Measurements from ENCODE around the gene NOSTRIN. TPM values are rescaled to one million over a fixed set of nuclear protein-coding genes. Genes with fewer than 3 reads are reported as not detected.

The NOSTRIN gene
- total RNA-seq, 1 experiment from 2014 or later = not detected

DNA sequence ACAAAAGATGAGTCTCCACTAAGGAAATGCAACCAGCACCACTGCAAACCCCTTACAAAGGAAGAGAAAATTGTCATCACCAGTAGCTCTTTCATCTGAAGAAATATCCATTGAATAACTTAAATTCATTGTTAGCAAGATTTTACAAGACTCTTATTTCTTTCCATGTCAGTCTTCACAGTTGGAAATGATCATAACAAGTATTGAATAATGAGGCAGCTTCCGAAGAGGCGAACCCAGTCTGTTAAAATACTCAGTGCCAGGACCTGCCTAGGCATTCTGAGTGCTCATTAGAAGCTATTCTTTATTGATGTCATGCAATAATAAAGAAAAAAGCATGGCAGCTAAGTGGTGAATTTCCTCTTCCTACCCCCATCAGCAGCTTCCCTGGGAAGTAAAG lies 33.5 kb downstream of the NOSTRIN start:
- no peak overlapping the region for H4K5ac ChIP-seq (ENCODE audit: insufficient read length, low read depth, low read length)
- H3K27me3 ChIP-seq (ENCODE audit: insufficient read depth, low read length) = no peaks in the 10 kb centered on the region
- no peak overlapping the region for H3K9ac ChIP-seq (ENCODE audit: extremely low read depth, insufficient read length, low read length)
- Mint-ChIP-seq H3K36me3 (ENCODE audit: insufficient read depth in 1 of 3, low read depth in 3 of 3) (peaks cover 0 to 2% (median 0%) of the 10 kb centered on the region in 3 experiments; a peak in 1 of 7 replicates), H3K4me3 (no peak overlapping the region), H3K27ac (no peak overlapping the region), H3K27me3 (ENCODE audit: low read depth) (no peaks in the 10 kb centered on the region), H3K9me3 (peaks cover 0 to 3% of the 10 kb centered on the region in 2 experiments; a peak in 2 of 5 replicates), H3K4me1 (no peaks in the 10 kb centered on the region)
- no peak overlapping the region for H4K91ac ChIP-seq (ENCODE audit: insufficient read length, low read depth, low read length)
- no peak overlapping the region for H2BK5ac ChIP-seq (ENCODE audit: insufficient read length, low read length)
- WGBS (ENCODE audit: extremely low coverage, insufficient read length, low lambda C conversion rate) = no CpG with 5 or more reads among the region's 2 CpGs
- no peak overlapping the region for H2BK12ac ChIP-seq (ENCODE audit: insufficient read length, low read depth, low read length)
- no peak overlapping the region for H3K56ac ChIP-seq (ENCODE audit: insufficient read length, low read depth, low read length)
- no peak for DNase-seq
- H3K9me3 ChIP-seq (ENCODE audit: control insufficient read depth, low read depth, low read length) = no peaks in the 10 kb centered on the region
- no peak overlapping the region for H4K8ac ChIP-seq (replicated peaks; ENCODE audit: insufficient read length, low read depth, low read length)
- H3K79me2 ChIP-seq (ENCODE audit: insufficient read depth, low read length) = no peaks in the 10 kb centered on the region
- H3K4me1 ChIP-seq (ENCODE audit: insufficient read depth, low read length) = no peaks in the 10 kb centered on the region
- H3K23me2 ChIP-seq (ENCODE audit: insufficient read length, low read depth, low read length, poor library complexity, severe bottlenecking) = no peaks in the 10 kb centered on the region
- no peak overlapping the region for H3K18ac ChIP-seq (ENCODE audit: insufficient read length, low read depth, low read length)
- H2BK20ac ChIP-seq (ENCODE audit: low read depth, low read length, poor library complexity, severe bottlenecking) = no peak overlapping the region
- H2AFZ ChIP-seq (ENCODE audit: low read length) = no peak overlapping the region
- H3K4ac ChIP-seq (ENCODE audit: low read depth, low read length) = no peak overlapping the region
- H3K79me1 ChIP-seq (ENCODE audit: insufficient read depth, low read depth, low read length, poor library complexity, severe bottlenecking) = no peaks in the 10 kb centered on the region
- no peaks in the 10 kb centered on the region for H4K20me1 ChIP-seq (ENCODE audit: control insufficient read depth, insufficient read depth, insufficient read length)
- H3K14ac ChIP-seq (ENCODE audit: insufficient read depth, low read length) = no peak overlapping the region
- no peak overlapping the region for H3K23ac ChIP-seq (ENCODE audit: insufficient read length, low read depth, low read length)
- H2AK5ac ChIP-seq (ENCODE audit: insufficient read length, low read length) = no peak overlapping the region
- no peak overlapping the region for H2BK120ac ChIP-seq (ENCODE audit: low read depth, low read length, poor library complexity, severe bottlenecking)
- TF ChIP-seq, protein P1, sequence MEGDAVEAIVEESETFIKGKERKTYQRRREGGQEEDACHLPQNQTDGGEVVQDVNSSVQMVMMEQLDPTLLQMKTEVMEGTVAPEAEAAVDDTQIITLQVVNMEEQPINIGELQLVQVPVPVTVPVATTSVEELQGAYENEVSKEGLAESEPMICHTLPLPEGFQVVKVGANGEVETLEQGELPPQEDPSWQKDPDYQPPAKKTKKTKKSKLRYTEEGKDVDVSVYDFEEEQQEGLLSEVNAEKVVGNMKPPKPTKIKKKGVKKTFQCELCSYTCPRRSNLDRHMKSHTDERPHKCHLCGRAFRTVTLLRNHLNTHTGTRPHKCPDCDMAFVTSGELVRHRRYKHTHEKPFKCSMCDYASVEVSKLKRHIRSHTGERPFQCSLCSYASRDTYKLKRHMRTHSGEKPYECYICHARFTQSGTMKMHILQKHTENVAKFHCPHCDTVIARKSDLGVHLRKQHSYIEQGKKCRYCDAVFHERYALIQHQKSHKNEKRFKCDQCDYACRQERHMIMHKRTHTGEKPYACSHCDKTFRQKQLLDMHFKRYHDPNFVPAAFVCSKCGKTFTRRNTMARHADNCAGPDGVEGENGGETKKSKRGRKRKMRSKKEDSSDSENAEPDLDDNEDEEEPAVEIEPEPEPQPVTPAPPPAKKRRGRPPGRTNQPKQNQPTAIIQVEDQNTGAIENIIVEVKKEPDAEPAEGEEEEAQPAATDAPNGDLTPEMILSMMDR (conservative IDR thresholded peaks at IDR 0.05) = no peak
- H3K4me2 ChIP-seq (ENCODE audit: insufficient read depth, insufficient read length, low read length) = no peak overlapping the region
- H2BK15ac ChIP-seq (ENCODE audit: low read depth, low read length) = no peak overlapping the region
- no peak overlapping the region for H3T11ph ChIP-seq (ENCODE audit: low read length)
- no peak overlapping the region for H3K27ac ChIP-seq (ENCODE audit: insufficient read length, low read depth, low read length)

Measured in H9 (cell line).